ENCODE data around the gene SUCLG1.

Gene SUCLG1

DNA sequence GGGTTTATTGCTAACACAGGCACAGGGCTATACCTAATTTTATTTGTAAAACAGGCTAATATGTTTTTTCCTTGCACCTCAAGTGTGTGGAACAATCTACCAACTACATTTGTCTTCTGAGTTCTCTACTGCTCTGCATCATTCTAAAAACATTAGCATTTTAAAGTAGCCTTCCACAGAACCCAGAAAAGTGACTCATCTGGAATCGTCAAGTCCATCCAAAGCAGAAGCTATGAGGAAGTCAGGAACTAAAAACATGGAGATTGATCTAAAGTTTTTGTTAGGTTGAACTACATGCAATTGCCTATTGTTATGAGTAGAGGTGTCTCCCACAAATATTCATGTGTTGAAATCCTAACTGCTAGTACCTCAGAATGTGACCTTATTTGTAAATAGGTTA, 70.9 kb downstream of the SUCLG1 start:
- DNase-seq (ENCODE audit: extremely low read depth, low read depth): no peak
- no peak overlapping the region for H3K4me3 ChIP-seq (replicated peaks; ENCODE audit: low read depth, low read length)
- TF ChIP-seq, protein P1, sequence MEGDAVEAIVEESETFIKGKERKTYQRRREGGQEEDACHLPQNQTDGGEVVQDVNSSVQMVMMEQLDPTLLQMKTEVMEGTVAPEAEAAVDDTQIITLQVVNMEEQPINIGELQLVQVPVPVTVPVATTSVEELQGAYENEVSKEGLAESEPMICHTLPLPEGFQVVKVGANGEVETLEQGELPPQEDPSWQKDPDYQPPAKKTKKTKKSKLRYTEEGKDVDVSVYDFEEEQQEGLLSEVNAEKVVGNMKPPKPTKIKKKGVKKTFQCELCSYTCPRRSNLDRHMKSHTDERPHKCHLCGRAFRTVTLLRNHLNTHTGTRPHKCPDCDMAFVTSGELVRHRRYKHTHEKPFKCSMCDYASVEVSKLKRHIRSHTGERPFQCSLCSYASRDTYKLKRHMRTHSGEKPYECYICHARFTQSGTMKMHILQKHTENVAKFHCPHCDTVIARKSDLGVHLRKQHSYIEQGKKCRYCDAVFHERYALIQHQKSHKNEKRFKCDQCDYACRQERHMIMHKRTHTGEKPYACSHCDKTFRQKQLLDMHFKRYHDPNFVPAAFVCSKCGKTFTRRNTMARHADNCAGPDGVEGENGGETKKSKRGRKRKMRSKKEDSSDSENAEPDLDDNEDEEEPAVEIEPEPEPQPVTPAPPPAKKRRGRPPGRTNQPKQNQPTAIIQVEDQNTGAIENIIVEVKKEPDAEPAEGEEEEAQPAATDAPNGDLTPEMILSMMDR (IDR thresholded peaks at IDR 0.05; ENCODE audit: low read depth, low read length, missing control alignments): no peak

DNA sequence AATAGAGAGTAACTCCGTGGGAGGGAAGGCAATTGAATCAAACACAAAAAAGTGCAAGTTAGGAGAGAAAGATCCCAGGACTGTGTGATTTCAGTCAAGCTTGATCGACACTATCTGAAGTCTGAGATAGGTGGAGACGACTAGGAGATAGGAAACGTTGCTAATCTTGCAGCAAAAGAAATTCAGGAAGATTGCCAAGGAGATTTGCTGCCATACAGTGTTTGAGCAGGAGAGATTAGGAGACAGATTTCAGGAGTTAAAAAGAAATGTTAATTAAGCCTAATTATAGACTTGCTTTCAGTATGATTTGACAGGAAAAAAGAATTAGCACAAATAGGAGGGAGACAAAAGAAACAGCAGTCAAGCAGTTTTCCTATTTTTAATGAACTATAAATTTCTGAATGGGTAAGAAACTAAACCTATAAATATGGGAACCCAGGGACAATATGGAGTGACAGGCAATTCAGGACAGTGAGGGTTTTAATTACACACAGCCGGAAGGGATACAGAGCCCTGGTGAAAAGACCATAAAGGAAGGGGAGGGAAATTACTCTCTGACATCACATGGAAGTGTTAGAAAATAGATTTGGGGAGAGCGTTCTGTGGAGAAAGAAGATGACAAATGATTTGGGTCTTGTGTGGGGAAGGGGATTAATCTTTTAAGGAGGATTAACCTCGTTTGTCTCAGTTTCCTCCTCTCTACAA, 72.6 kb downstream of the SUCLG1 start:
- no peak overlapping the region for H3K4me3 ChIP-seq (replicated peaks; ENCODE audit: low read depth, low read length)
- TF ChIP-seq, protein P1 (IDR thresholded peaks at IDR 0.05; ENCODE audit: low read depth, low read length, missing control alignments): no peak
- DNase-seq (ENCODE audit: extremely low read depth, low read depth): no peak

DNA sequence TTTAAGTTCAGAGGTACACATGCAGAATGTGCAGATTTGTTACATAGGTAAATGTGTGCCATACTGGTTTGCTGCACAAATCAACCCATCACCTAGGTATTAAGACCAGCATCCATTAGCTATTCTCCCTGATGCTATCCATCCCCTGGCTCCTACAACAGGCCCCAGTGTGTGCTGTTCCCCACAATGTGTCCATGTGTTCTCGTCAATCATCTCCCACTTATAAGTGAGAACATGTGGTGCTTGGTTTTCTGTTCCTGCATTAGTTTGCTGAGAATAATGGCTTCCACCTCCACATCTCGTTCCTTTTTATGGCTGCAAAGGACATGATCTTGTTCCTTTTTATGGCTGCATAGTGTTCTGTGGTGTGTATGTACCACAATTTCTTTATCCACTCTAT, 75.8 kb downstream of the SUCLG1 start:
- DNase-seq (ENCODE audit: extremely low read depth, low read depth): no peak
- no peak overlapping the region for H3K4me3 ChIP-seq (replicated peaks; ENCODE audit: low read depth, low read length)
- TF ChIP-seq, protein P1 (IDR thresholded peaks at IDR 0.05; ENCODE audit: low read depth, low read length, missing control alignments): no peak

DNA sequence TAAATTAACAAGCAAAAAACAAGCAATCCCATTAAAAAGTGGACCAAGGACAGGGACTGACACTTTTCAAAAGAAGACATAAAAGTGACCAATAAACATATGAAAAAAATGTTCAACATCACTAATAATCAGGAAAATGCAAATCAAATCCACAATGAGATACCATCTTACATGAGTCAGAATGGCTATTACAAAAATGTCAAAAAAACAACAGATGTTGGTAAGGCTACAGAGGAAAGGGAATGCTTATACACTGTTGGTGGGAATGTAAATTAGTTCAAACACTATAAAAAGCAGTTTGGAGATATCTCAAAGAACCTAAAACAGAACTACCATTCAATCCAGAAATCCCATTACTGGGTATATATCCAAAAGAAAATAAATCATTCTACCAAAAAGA, 78.2 kb downstream of the SUCLG1 start:
- no peak overlapping the region for H3K4me3 ChIP-seq (replicated peaks; ENCODE audit: low read depth, low read length)
- TF ChIP-seq, protein P1 (IDR thresholded peaks at IDR 0.05; ENCODE audit: low read depth, low read length, missing control alignments): no peak
- DNase-seq (ENCODE audit: extremely low read depth, low read depth): no peak

DNA sequence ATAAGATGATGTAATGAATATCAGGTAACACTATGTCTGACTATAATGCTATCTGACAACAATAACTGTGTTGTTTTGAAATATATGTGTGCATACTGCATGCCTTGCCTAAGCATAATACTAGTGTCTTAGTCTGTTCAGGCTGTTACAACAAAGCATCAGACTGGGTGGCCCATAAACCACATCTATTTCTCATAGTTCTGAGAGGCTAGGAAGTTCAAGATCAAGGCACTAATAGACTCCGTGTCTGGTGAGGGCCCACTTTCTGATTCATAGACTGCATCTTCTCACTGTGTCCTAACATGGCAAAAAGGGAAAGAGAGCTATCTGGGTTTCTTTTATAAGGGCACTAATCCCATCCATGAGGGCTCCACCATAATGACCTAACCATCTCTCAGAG, 80.1 kb downstream of the SUCLG1 start:
- H3K4me3 ChIP-seq (replicated peaks; ENCODE audit: low read depth, low read length): no peak overlapping the region
- TF ChIP-seq, protein P1 (IDR thresholded peaks at IDR 0.05; ENCODE audit: low read depth, low read length, missing control alignments): no peak
- no peak for DNase-seq (ENCODE audit: extremely low read depth, low read depth)

DNA sequence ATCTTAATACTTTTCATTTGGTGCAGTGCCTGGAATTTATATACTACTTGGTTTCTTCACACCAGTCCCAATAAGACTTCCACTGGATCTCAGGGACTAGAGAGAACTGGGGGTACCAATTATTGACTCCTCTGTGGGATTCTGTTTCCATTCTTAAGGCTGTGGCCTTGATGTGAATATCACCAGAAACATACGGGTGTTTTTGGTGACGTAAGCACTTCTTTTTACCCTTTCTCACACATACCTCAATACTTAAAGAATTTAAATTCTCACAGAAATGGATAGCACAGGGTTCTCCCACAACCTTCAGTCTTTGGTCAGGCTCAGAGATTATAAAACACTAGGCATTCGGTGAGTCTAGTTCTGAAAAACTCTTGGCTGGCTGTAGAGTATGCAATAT, 84.1 kb downstream of the SUCLG1 start:
- TF ChIP-seq, protein P1 (IDR thresholded peaks at IDR 0.05; ENCODE audit: low read depth, low read length, missing control alignments): no peak
- H3K4me3 ChIP-seq (replicated peaks; ENCODE audit: low read depth, low read length): no peak overlapping the region
- no peak for DNase-seq (ENCODE audit: extremely low read depth, low read depth)

DNA sequence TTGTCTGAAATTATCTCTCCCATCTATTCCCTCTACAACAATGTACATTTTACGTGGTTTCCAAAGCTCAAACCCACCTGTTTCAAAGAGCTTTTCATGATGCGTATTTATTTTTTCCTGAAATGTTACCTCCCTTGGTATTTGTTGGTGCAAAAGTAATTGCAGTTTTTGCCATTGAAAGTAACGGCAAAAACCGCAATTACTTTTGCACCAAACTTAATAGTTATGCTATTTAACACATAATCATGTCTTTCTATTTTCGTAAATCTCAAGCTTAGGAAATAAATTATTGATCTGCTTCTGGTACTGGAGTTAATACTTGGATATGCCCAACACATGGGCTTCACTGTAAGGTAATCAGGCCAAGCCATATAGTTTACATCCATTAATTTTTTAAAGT, 85.2 kb downstream of the SUCLG1 start:
- no peak for DNase-seq (ENCODE audit: extremely low read depth, low read depth)
- H3K4me3 ChIP-seq (replicated peaks; ENCODE audit: low read depth, low read length): no peak overlapping the region
- TF ChIP-seq, protein P1 (IDR thresholded peaks at IDR 0.05; ENCODE audit: low read depth, low read length, missing control alignments): no peak
